Measurements from ENCODE around the gene EIF4E1B.
A peak's percentile ranks its signal among the peaks of the same experiment; 100 is the strongest.

Gene EIF4E1B

DNA sequence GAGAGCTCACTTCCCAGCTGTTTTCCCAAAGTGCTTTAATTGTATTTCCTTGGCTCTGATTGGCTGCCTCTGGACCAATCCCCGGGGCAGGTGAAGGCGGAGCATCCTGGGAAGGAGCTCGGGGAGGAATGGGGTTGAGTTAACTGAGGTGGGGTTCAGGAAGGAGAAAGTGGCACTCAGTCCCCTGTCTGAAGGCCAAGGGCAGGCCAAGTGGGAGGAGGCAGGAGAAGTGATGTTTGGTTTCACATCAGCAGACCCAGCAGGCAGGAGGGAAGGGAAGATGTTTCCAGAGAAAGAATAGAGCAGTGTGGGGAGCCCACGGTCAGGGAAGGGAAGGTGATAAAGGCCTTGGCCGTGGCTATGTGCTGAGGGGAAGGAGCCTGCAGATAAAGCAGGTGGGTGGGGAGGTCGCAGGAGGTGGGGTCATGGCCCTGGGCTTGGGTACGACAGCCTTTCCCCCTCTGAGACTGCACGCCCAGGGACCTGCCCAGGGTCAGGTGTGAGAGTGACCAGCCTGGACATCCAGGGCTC, 19.9 kb downstream of the EIF4E1B start:
- no peak overlapping the region for H3K4me3 ChIP-seq (ENCODE audit: low read depth, low read length)
- TF ChIP-seq, protein P1, sequence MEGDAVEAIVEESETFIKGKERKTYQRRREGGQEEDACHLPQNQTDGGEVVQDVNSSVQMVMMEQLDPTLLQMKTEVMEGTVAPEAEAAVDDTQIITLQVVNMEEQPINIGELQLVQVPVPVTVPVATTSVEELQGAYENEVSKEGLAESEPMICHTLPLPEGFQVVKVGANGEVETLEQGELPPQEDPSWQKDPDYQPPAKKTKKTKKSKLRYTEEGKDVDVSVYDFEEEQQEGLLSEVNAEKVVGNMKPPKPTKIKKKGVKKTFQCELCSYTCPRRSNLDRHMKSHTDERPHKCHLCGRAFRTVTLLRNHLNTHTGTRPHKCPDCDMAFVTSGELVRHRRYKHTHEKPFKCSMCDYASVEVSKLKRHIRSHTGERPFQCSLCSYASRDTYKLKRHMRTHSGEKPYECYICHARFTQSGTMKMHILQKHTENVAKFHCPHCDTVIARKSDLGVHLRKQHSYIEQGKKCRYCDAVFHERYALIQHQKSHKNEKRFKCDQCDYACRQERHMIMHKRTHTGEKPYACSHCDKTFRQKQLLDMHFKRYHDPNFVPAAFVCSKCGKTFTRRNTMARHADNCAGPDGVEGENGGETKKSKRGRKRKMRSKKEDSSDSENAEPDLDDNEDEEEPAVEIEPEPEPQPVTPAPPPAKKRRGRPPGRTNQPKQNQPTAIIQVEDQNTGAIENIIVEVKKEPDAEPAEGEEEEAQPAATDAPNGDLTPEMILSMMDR (IDR thresholded peaks at IDR 0.05; ENCODE audit: low read depth, low read length) = no peak
- TF ChIP-seq POLR2A (IDR thresholded peaks at IDR 0.05; ENCODE audit: extremely low read depth, insufficient read length) = no peak
- TF ChIP-seq, protein P2, sequence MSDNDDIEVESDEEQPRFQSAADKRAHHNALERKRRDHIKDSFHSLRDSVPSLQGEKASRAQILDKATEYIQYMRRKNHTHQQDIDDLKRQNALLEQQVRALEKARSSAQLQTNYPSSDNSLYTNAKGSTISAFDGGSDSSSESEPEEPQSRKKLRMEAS (IDR thresholded peaks at IDR 0.05; ENCODE audit: low read depth, low read length) = no peak
- no peak for TF ChIP-seq MYC (IDR thresholded peaks at IDR 0.05; ENCODE audit: low read depth, low read length)

DNA sequence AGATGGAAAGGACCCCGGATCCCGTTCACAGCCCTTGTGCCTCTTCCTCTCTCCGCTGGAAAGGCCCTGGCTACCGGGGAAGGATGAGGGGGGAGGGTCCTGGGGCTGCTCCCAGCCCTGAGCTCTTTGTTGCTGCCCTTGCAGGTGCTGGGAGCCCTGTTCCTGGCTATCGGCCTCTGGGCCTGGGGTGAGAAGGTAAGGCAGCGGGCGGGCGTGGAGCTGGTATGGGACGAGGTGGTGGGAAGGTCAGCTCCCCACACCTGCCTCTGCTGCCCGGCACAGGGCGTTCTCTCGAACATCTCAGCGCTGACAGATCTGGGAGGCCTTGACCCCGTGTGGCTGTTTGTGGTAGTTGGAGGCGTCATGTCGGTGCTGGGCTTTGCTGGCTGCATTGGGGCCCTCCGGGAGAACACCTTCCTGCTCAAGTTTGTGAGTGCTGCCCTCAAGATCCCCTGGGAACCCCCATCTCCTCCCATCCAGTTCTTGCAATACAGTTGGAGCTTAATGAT, 21.1 kb downstream of the EIF4E1B start:
- no peak for TF ChIP-seq POLR2A (IDR thresholded peaks at IDR 0.05; ENCODE audit: extremely low read depth, insufficient read length)
- TF ChIP-seq, protein P1 (IDR thresholded peaks at IDR 0.05; ENCODE audit: low read depth, low read length) = no peak
- no peak for TF ChIP-seq MYC (IDR thresholded peaks at IDR 0.05; ENCODE audit: low read depth, low read length)
- TF ChIP-seq, protein P2 (IDR thresholded peaks at IDR 0.05; ENCODE audit: low read depth, low read length) = no peak
- DNase-seq (ENCODE audit: low read depth) = peak; percentile 23
- H3K4me3 ChIP-seq (ENCODE audit: low read depth, low read length) = no peak overlapping the region

More for the DNA sequence above, 19.9 kb downstream of the EIF4E1B start:
- DNase-seq (ENCODE audit: low read depth) = no peak

DNA sequence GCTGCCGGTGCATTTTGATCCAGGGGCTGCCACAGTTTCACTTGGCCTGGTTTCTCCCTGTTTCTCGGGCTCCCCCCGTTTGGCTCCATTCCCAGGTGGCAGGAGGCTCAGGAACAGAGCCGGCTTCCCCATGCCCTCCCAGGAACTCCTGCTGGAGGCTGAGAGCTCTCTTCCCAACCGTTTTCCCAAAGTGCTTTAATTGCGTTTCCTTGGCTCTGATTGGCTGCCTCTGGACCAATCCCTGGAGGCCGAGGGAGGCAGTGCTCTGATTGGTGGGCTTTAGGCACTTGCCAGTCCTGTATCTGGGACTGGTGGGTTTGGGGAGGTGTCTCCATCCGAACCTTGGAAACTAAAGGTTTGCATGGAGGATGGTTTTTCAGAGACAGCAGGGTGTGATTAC, 21.7 kb downstream of the EIF4E1B start:
- TF ChIP-seq, protein P1 (IDR thresholded peaks at IDR 0.05; ENCODE audit: low read depth, low read length) = no peak
- TF ChIP-seq MYC (IDR thresholded peaks at IDR 0.05; ENCODE audit: low read depth, low read length) (no peak), POLR2A (IDR thresholded peaks at IDR 0.05; ENCODE audit: extremely low read depth, insufficient read length) (no peak)
- TF ChIP-seq, protein P2 (IDR thresholded peaks at IDR 0.05; ENCODE audit: low read depth, low read length) = no peak
- DNase-seq (ENCODE audit: low read depth) = no peak
- no peak overlapping the region for H3K4me3 ChIP-seq (ENCODE audit: low read depth, low read length)

DNA sequence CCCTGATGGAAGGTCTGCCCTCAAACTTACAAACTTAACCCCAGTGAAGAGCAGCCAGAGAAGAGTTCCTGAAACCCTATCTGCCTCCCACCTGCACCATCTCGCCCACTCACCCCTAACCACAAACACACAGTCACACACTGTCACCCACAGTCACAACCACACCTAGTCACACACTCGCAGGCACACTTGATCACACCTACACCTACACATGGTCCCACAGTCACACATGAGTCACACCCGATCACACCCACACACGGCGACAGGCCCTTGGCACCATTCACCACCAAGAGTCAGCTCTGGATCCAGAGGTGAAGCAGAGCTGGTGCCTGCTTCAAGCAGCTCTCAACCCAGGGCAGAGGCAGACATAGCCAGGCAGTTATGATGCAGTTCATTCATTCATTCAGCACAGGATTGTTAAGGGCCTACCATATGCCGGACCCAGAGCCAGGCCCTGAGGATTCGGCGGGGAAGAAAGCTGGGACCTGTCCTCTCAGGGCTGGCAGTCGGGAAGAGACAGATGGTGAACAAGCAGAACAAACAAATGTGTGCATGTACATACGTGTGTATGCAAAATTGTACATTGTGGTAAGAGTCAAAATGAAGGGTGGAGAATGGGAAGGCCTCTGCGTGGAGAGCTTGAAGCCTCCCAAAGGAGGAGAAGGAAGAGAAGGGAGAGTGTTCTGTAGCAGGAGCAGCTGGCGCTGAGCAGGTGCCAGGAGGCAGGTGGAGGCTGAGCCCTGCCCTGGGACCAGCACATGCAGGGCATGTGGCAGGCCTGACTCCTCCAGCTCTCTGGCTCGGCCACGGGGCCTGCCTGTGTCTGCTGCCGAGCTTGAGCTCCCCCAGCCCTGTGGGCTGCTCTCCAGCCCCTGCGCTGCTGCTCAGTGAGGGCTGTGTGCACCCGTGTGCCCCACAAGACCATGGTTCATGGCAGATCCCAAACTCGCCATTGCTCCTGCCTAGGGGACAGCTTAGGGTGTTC, 23.2 kb downstream of the EIF4E1B start:
- H3K4me3 ChIP-seq (ENCODE audit: low read depth, low read length) = no peak overlapping the region
- TF ChIP-seq, protein P1 (IDR thresholded peaks at IDR 0.05; ENCODE audit: low read depth, low read length) = no peak
- TF ChIP-seq POLR2A (IDR thresholded peaks at IDR 0.05; ENCODE audit: extremely low read depth, insufficient read length) (no peak), MYC (IDR thresholded peaks at IDR 0.05; ENCODE audit: low read depth, low read length) (no peak)
- TF ChIP-seq, protein P2 (IDR thresholded peaks at IDR 0.05; ENCODE audit: low read depth, low read length) = no peak
- DNase-seq (ENCODE audit: low read depth) = no peak

DNA sequence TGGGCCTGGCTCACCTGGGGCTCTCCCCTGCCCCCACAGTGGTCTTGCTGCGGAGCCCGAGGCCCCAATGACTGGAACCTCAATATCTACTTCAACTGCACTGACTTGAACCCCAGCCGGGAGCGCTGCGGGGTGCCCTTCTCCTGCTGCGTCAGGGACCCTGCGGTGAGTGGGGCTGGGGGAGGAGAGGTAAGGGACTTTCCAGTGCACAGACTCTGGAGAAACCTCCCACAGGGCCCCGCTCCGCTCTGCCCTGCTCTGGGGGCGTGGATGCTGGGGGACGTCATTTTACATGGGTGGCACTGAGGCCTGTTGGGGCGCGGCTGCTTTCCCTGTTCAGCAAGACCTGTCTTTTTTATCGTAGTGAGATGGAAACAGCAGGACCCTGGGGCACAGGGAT, 24.4 kb downstream of the EIF4E1B start:
- no peak overlapping the region for H3K4me3 ChIP-seq (ENCODE audit: low read depth, low read length)
- DNase-seq (ENCODE audit: low read depth) = no peak
- TF ChIP-seq POLR2A (IDR thresholded peaks at IDR 0.05; ENCODE audit: extremely low read depth, insufficient read length) = no peak
- TF ChIP-seq, protein P2 (IDR thresholded peaks at IDR 0.05; ENCODE audit: low read depth, low read length) = no peak
- TF ChIP-seq, protein P1 (IDR thresholded peaks at IDR 0.05; ENCODE audit: low read depth, low read length) = no peak
- no peak for TF ChIP-seq MYC (IDR thresholded peaks at IDR 0.05; ENCODE audit: low read depth, low read length)

Data from NB4 (cell line).